ENCODE results near the gene ZNF592.

Gene ZNF592

GRCh38 chr15:84828086-84828908, 79.9 kb downstream of the ZNF592 start:
- DNase-seq (ENCODE audit: low spot score): no peak

GRCh38 chr15:84829428-84829827, 81.0 kb downstream of the ZNF592 start:
- no peak for DNase-seq (ENCODE audit: low spot score)

DNA sequence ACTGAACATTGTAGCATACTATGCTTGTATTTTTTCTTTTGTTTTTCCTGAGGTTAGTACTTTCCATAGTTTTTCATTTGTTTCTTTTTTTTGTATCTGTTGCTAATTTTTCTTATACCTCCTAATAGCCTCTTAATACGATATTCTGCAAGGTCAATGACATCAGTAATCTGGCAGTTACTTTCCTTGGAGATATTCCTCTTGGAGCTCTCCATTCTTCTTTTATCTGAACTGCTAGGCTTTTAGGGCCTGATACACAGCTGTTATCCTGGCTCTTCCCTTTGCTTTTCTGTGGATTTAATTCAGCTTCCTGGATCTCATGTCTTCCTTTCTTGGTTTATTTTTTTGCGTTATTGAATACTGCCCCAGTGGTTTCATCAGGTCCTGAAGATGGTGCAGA, 81.6 kb downstream of the ZNF592 start:
- DNase-seq (ENCODE audit: low spot score): no peak

GRCh38 chr15:84831028-84831427, 82.6 kb downstream of the ZNF592 start:
- no peak for DNase-seq (ENCODE audit: low spot score)

DNA sequence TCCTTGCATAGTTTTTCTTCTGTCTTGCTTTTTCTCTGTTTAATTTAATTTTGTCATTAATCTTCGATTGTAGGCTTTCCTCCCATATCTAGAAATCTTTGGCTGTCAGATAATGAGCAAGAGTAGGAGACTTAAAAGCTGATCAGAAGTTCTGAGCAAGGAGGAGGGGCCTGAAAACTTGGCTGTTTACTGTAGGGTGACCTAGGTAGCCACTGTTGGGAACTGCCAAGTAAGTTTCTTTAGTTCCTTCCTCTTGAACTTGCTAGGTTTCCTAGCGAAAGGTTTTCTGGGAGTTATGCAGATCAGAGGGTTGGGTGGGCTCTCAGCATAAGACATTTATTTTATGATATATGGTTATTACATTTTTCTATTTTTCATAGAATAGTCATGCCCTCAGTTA, 83.2 kb downstream of the ZNF592 start:
- DNase-seq (ENCODE audit: low spot score): no peak

DNA sequence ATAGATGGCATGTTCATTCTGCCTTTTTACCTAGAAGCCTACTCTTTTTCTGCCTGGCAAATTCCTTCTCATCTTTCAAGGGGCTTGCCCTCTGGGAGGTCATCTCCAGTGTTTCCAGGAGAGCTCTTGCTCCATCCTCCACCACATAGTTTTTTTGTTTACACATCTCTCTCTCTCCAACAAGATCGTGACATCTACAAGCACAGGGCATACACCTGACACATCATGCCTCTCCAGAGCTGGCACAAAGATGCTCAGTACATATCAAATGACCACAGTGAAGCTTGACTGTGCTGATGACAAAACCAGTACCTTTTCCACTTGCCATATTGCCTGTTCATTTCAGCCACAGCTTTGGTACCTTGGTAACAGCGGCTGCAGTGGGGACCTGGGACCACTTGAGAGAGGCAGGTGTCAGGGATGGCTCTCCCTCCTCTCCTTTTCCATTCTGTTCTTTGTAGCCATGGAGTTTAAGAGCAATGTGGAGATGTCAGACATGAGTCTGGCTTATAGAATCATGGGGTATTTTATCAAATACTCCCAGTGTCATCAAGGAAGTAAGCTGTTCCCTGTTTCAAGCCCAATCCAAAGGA, 84.2 kb downstream of the ZNF592 start:
- no peak for DNase-seq (ENCODE audit: low spot score)

GRCh38 chr15:84833447-84834228, 85.2 kb downstream of the ZNF592 start:
- no peak for DNase-seq (ENCODE audit: low spot score)

- DNase-seq (ENCODE audit: low spot score): no peak
These were observed 86.0 kb downstream of the ZNF592 start for GRCh38 chr15:84834229-84834955.

- no peak for DNase-seq (ENCODE audit: low spot score)
These were observed 86.6 kb downstream of the ZNF592 start for GRCh38 chr15:84834969-84835368.

GRCh38 chr15:84835661-84836337, 87.4 kb downstream of the ZNF592 start:
- DNase-seq (ENCODE audit: low spot score): no peak

- DNase-seq (ENCODE audit: low spot score): no peak
These were observed 88.5 kb downstream of the ZNF592 start for GRCh38 chr15:84836844-84837243.

DNA sequence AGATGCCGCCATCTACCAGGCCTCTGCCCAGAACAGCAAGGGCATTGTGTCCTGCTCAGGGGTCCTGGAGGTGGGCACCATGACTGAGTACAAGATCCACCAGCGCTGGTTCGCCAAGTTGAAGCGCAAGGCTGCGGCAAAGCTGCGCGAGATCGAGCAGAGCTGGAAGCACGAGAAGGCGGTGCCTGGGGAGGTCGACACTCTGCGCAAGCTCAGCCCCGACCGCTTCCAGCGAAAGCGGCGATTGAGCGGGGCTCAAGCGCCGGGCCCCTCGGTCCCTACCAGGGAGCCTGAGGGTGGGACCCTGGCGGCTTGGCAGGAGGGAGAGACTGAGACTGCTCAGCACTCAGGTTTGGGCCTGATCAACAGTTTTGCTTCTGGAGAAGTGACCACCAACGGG, 91.3 kb downstream of the ZNF592 start:
- no peak for DNase-seq (ENCODE audit: low spot score)

DNA sequence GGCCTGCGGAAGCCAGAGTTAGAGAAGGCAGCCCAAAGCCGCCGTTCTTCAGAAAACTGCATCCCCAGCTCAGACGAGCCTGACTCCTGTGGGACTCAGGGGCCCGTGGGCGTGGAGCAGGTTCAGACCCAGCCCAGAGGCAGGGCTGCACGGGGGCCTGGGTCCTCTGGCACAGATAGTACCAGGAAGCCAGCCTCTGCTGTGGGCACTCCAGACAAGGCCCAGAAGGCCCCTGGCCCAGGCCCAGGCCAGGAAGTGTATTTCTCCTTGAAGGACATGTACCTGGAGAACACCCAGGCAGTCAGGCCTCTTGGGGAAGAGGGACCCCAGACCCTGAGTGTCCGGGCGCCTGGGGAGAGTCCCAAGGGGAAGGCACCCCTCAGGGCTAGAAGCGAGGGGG, 91.9 kb downstream of the ZNF592 start:
- no peak for DNase-seq (ENCODE audit: low spot score)

DNA sequence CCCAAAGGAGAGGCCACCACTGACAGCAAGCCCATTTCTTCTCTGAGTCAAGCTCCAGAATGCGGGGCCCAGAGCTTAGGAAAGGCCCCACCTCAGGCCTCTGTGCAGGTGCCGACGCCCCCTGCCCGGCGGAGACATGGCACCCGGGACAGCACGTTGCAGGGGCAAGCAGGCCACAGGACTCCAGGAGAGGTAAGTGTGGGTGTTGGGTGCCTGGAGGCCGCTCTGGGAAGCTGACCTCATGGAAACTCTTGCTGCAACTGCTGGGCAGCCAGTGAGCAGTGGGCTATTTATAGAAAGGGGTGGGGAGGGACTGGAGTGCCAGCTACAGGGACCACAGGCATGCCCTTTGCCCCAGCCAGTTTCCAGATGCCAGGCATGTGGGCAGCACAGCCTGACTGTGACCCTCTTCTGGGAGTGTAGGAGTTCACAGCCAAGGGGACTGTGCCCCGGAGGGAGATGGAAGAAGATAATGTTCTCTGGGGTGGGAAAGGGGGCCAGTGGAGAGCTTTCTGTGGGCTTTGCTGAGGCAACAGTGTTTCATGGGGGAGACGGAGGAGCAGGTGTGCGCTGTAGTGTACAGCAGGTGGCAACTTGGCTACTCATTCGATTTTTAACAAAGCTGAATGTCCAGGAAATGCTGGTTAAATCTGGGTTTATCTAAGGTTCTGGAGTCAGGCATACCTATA, 92.5 kb downstream of the ZNF592 start:
- DNase-seq (ENCODE audit: low spot score): no peak

DNA sequence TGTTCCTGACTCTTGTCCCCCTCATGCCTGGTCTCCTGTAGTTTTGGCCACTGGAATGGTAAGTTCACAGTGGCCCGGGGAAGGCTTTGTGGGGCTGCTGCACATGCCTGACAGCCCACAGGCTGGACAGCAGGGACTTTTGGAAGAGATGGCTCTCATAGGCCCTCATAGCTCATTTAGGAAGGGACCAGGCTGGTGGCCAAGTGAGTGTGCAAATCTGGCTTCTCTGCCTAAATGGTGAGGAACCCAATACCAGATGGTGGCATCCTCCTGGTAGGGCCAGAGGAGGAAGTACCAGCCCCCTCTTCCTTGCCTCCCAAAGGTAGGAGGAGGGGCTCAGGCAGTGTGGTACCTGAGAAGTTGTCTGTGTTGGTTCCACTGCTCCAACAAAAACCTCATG, 94.4 kb downstream of the ZNF592 start:
- no peak for DNase-seq (ENCODE audit: low spot score)

DNA sequence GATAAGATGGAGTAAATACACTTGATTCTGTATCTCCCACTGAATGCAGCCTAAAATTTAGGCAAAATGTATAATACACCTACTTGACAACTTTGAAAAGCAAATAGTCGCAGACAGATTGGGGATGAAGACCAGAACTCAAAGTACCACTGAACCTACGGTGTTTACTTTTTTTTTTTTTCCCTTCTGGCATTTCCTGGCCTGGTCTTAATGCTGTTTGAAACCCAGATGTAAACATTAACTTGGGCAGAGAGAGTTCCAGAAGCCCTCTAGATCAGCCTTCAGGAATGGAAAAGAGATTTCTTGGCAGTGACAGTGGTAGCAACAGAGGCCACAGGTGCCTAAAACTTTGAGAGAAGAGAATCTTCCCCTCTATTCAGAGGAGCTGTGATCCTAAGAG, 96.6 kb downstream of the ZNF592 start:
- DNase-seq (ENCODE audit: low spot score): no peak

- DNase-seq (ENCODE audit: low spot score): peak; percentile 82
These were observed 97.2 kb downstream of the ZNF592 start for GRCh38 chr15:84845631-84846030.

- DNase-seq (ENCODE audit: low spot score): no peak
These were observed 97.9 kb downstream of the ZNF592 start for GRCh38 chr15:84846269-84846668.

- no peak for DNase-seq (ENCODE audit: low spot score)
These were observed 99.0 kb downstream of the ZNF592 start for GRCh38 chr15:84847382-84847781.

DNA sequence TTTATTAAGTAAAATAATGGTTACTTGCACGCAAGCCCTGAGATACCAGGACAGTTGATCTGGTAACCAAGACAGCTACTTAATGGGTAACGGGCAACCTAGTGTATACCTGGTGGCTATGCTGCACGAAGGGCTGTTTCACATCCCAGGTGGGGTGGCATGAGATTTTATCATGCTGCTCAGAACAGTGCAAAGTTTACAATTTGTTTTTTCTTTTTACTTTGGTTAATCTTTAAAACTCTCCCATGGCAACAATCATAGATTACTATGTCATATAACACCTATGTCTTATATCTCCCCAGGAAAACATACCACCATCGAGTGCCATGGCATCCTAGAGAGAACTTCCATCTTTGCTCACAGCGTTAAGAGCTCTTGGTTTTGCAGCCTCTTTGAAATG, 103.8 kb downstream of the ZNF592 start:
- DNase-seq (ENCODE audit: low spot score): no peak

GRCh38 chr15:84855136-84855535, 106.7 kb downstream of the ZNF592 start:
- no peak for DNase-seq (ENCODE audit: low spot score)

Measured in RKO (cell line).